COLO829 (cell line): ENCODE results near the gene C1orf232.

Experiments used
- DNase-seq: peaks from one replicate; pipeline ENCODE4 v3.0.0; 2012; ENCODE audit warnings: low spot score

C1orf232 gene

DNA sequence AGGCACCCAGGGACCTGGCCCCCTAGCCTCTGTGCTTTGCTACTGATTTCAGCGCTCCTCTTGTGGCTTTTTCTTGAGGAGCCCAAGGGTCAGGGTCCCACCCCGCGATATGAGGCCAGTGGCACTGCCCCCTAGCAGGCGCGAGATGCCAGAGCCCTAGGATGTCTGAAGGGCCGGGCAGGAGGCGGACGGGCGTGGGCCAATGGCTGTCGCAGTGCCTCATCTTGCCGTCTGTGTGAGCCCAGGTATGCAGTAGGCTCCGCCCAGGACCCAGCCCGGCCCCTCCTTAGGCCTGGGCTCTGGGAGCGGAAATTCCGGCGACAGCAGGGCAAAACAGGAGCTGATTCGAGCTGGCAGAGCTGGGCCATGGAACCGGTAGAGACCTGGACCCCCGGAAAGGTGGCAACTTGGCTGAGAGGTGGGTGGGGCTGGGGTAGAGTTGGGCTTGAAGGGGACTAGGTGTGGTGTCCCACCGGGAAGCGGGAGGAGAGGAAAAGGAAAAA, 8.5 kb upstream of the C1orf232 start, which contains the start of gene CNKSR1:
CNKSR1 (plus strand) TSS at position 310 of the 503 bp plus-strand sequence; CDS start at position 367, 57 bp downstream.
- no peak for DNase-seq

DNA sequence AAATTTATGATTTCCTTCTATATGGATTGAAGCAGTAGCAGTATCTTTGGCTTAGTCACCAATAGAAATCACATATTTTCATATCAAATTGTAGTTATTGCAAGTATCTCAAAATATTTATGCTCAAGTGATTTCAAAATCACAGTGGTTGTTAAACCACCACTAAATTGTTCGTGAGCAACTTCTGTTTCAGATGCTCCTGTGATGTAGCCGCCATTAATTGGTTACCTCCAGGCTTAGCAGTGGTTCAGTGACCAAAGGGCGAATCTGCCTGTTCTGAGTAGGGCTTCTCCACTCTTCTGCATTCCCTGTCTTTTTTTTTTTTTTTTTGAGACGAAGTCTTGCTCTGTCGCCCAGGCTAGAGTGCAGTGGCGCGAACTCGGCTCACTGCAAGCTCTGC, 6.6 kb upstream of the C1orf232 start:
- DNase-seq: no peak

GRCh38 chr1:26171084-26172072, 2.6 kb upstream of the C1orf232 start, which contains the start of gene ZNF593OS:
Gene ZNF593OS (minus strand): TSS chr1:26171832. CDS start chr1:26171661, 171 bp downstream.
- DNase-seq: no peak

- no peak for DNase-seq
These were observed 1.7 kb upstream of the C1orf232 start for GRCh38 chr1:26170472-26170821.

- DNase-seq: peak; percentile 89
These were observed 1.1 kb upstream of the C1orf232 start, which contains the start of gene ZNF593 for GRCh38 chr1:26169669-26170471. Gene ZNF593 (plus strand): TSS chr1:26169908. CDS start chr1:26169984, 76 bp downstream.

- no peak for DNase-seq
These were observed 413 bp upstream of the C1orf232 start for GRCh38 chr1:26169198-26169554.

GRCh38 chr1:26166719-26167281, 2.0 kb downstream of the C1orf232 start:
- no peak for DNase-seq

GRCh38 chr1:26164861-26165842, 3.6 kb downstream of the C1orf232 start:
- no peak for DNase-seq

- DNase-seq: no peak
These were observed 4.5 kb downstream of the C1orf232 start for GRCh38 chr1:26164036-26164860.

GRCh38 chr1:26163684-26164035, 5.1 kb downstream of the C1orf232 start:
- no peak for DNase-seq

DNA sequence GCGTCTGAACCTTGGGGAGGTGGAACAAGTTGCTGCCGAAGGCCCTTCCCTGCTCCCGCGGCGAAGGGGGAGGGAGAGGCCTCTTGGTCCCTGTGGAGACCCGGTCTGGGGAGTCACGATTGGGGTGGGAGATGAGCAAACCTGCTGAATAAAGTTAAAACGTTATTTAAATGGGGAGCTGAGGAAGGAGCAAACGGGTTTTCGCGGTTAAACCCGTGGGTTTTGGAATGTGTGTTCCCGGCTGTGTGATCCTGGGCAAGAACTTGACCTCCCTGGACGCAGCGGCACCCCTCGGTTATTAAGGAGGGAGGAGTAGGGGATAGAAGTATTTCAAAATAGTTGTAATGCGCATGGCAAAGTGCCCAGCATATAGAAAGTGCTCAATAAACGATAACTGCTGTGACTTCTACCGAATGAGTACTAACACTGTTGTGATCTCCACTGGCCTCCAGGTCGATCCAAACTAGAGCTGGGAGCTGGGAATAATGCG, 6.5 kb downstream of the C1orf232 start:
- no peak for DNase-seq

- no peak for DNase-seq
These were observed 7.1 kb downstream of the C1orf232 start for GRCh38 chr1:26161415-26162219.

DNA sequence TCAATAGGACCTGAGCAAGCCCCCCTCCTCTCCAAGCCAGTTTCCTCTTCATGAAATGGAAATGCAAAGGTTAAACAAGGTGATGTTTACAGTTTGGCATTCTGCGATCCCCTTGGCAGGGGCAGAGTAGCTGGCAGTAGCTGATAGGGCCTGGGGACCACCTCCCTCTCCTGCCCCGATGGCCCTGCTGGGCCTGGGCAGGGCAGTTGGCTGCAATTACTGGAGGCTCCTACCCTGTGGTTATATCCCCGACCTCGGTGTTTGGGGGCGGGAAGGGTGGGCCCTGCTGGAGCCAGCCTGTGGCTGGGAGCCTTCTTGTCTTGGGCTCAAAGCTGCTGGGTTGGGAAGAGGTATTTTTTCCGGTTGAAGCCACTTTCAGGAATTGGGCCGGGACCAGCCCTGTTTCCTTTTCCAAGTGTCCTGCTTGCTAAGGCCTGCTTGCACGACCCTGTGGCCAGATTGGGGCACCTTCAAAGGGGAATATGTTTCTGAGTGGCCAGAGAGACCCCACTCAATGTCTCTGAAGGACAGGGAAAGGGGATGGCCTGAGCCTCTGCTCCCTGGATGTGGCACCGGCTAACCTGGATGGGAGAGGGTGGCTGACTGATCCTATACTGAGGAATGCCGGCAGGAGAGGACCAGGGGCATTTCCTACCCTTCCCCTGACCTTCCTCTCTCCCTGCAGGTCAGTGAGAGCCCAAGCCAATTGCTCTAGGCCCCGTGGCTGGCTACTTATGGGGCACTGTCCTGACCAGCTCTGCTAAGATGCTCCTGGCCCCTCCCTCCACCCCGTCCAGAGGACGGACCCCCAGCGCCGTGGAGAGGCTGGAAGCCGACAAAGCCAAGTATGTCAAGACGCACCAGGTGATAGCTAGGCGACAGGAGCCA, 8.0 kb downstream of the C1orf232 start:
- DNase-seq: no peak

DNA sequence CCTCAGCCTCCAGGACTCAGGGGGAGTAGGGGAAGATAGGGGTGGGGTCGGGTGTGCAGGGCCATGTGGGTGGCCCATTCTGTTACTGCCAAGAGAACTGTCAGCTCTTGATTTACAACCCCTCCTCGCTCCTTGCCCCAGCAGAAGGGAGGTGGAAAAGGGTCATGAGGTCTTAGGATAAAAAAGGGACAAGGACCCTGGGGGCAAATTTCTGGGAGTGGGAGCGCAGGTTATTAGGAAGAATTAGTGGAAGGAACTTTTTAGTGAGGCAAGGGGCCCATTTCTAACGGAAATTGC, 9.1 kb downstream of the C1orf232 start:
- no peak for DNase-seq

GRCh38 chr1:26158908-26159742, 9.6 kb downstream of the C1orf232 start, which contains the start of gene FAM110D:
Gene FAM110D (plus strand): TSS chr1:26159079. CDS start chr1:26161292, 2,213 bp downstream.
- no peak for DNase-seq

- DNase-seq: no peak
These were observed 10.4 kb downstream of the C1orf232 start for GRCh38 chr1:26158271-26158907.
